GM19240 (cell line): Measurements from ENCODE around the gene DHRS4L2.
"Not testable (repeated sequence)": the region's sequence is repeated elsewhere in the genome, so short reads cannot be mapped to it uniquely, and the experiment has no call there.

Experiments used
- DNase-seq: peaks from one replicate; pipeline ENCODE4 v3.0.0; 2011; ENCODE audit warnings: low spot score; ENCODE audit not compliant: insufficient read length

Gene DHRS4L2

DNA sequence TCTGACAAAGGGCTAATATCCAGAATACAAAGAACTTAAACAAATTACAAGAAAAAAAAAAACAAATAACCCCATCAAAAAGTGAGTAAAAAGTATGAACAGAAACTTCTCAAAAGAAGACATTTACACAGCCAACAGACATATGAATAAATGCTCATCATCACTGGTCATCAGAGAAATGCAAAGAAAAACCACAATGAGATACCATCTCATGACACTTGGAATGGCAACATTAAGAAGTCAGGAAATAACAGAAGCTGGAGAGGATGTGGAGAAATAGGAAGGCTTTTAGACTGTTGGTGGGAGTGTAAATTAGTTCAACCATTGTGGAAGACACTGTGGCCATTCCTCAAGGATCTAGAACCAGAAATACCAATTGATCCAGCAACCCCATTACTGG, 30.2 kb downstream of the DHRS4L2 start:
- DNase-seq: not testable (repeated sequence)

- not testable (repeated sequence) for DNase-seq
Observed at GRCh38 chr14:24019944-24020343, 31.2 kb downstream of the DHRS4L2 start.

DNA sequence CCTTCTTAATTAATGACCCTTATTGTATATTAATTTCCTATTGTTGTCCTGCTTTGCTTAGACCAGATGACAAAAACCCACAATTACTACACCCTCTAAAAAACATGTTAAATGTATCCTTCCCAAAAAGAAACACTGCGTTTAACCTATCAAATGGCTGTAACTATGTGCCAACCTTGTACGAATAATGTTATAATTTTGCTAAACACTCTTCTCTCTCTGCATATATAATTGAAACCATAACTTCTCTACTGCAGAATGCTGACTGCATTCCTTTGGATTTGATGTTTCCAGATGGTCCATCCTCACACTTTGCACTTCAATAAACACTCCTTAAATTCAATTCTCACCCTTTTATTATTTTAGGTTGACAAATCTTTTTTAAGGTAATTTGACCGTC, 31.8 kb downstream of the DHRS4L2 start:
- DNase-seq: not testable (repeated sequence)

DNA sequence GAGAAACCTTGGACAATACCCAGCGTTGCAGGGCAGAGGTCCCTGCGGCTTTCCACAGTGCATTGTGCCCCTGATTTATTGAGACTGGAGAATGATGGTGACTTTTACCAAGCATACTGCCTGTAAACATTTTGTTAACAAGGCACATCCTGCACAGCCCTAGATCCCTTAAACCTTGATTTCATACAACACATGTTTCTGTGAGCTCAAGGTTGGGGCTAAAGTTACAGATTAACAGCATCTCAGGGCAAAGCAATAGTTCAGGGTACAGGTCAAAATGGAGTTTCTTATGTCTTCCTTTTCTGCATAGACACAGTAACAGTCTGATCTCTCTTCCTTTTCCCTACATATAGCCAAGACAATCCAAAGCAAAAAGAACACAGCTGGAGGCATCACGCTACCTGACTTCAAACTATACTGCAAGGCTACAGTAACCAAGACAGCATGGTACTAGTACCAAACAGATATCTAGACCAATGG, 36.2 kb downstream of the DHRS4L2 start:
- DNase-seq: not testable (repeated sequence)

- not testable (repeated sequence) for DNase-seq
Observed at GRCh38 chr14:24029687-24030086, 41.0 kb downstream of the DHRS4L2 start.

- not testable (repeated sequence) for DNase-seq
Observed at GRCh38 chr14:24031331-24031730, 42.6 kb downstream of the DHRS4L2 start.

DNA sequence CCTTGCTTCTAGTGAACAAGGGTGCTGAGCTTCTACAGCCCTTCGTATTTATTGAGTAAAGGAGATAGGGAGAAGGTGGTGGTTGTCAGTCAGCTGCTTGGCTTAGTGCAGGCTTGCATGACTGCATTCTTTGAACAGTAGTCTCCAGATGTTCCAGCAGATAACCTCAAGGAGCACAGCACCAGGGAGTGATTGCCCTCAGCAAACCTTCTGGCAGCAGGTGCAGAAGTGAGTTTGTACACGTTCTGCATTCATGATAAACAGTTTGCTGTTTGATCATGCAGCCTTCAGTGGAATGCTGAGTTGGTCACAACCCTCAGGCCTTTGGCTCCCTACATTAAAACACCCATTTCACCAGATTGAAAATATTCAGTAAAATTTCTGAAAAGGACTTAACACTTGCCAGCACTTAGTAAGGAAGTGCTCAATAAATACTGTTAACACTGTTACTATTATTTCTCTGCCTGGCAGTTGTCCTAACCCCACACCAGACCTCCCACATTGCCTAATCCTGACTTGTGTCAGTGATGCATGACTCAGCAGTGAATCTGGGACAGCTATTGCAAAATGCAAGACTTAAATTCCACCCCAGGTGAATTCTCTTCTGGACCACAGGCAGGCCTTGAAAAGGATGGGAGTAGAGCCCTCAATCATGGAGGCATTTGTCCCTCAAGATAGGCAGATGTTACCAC, 44.1 kb downstream of the DHRS4L2 start:
- no peak for DNase-seq

GRCh38 chr14:24035769-24036168, 47.0 kb downstream of the DHRS4L2 start:
- DNase-seq: not testable (repeated sequence)

GRCh38 chr14:24036169-24036962, 47.6 kb downstream of the DHRS4L2 start:
- no peak for DNase-seq

DNA sequence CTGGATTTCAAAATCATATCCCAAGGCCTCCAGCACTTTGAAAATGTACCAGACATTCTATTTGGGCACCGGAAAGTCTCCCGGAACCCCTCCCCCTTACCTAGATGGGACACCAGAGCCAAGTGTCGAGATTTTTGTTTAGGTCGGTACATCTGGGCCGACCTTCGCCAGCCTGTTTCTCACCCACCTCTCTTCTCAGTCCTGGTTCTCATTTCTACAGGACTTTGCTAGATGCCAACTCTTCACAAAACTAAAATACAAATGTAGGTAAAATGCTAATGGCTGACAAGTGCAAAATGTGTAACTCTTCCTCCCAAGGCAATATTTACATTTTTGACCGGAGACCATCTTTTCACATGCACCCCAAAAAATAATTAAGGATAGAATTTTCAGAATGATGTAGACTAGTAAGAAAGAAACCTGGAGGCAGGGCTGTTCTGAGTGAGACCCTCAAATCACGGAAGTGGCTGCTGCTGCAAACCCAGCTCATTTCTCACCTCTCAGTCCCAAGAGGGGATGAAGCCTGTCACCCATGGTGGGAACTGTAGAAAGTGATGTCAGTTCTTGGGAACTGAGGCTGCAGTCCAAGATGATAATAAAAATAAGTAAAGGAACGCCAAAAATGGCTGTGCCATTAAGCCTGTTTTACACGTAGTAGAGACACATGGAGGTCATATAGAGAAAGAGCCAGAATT, 48.4 kb downstream of the DHRS4L2 start:
- not testable (repeated sequence) for DNase-seq

DNA sequence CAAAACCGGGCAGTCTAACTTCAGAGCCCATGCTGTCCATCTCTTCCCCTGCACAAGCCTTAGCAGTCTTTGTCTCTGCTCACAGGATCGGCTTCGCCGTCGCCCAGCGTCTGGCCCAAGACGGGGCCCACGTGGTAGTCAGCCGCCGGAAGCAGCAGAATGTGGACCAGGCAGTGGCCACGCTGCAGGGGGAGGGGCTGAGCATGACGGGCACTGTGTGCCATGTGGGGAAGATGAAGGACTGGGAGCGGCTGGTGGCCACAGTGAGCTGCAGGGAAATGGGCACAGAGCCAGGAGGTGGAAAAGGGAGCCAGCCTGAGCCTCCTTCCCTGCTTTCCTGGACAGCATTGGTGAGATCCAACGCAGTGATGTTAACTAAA, 48.9 kb downstream of the DHRS4L2 start:
- DNase-seq: no peak

DNA sequence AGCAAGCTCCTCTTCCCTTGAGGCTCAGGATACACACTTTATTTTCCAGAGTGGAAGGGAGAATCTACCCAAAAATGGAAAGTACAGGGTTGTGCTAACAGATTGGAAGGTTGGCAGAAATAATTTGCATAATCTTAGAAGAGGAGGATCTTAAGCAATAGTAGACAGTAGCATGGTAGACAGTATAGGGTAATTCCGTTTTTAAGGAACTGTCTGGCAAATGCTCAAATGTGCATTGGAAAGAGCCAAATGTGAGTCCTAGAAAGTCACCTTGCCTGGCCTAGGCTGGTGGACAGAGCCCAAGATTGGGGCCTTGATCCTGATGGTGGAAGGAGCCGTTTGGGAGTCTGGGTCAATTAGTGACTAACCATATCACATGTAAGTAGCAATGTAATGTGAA, 50.0 kb downstream of the DHRS4L2 start:
- no peak for DNase-seq

GRCh38 chr14:24040692-24041091, 52.0 kb downstream of the DHRS4L2 start:
- DNase-seq: no peak

- no peak for DNase-seq
Observed at GRCh38 chr14:24042746-24043145, 54.0 kb downstream of the DHRS4L2 start.

DNA sequence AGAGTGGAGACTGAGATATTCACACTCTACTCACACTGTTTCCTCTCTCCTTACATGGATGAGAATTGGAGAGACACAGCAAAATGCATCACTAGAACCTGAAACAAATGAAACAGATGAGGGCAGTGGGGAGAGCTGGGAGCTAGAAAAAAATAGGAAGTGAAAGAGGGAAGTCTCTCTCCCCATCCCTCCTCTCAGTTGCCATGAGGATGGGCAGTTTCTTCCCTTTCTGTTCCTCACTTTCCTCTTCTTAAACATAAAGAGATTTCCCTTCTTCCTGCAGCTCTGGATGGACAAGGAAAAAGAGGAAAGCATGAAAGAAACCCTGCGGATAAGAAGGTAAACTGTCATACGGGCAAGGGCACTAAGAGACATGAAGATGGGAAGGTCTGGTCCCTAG, 60.3 kb downstream of the DHRS4L2 start:
- DNase-seq: not testable (repeated sequence)

- not testable (repeated sequence) for DNase-seq
Observed at GRCh38 chr14:24050753-24051152, 62.0 kb downstream of the DHRS4L2 start.

DNA sequence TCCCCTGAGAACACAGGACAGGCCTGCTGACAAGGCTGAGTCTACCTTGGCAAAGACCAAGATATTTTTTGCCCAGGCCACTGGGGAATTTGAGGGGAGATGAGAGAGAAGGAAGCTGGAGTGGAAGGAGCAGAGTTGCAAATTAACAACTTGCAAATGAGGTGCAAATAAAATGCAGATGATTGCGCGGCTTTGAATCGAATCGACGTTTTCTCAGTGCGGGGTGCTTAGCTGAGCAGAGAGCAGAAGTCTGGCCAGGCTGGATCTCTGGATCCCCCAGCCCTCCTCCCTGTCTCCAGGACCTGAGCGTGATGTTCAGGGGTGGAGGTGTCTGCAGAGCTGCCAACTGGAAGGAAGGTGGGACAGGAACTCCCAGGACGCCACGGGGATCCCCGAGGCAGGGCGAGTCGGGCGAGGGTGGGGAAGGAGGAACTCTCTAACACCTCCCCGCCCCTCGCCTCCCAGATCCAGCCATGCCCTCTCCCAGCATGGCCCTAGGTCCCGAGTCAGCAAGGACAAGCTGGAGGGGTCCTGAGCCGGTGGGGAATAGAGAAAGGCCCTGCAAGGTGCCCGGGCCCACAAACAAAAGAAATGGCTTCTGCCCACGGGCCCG, 62.6 kb downstream of the DHRS4L2 start:
- DNase-seq: no peak

- DNase-seq: peak; percentile 53
Observed at GRCh38 chr14:24051789-24052655, 63.3 kb downstream of the DHRS4L2 start, which contains the start of gene CARMIL3. Gene CARMIL3, plus strand, starts transcription at chr14:24052009. Its CDS starts 145 bp downstream, at chr14:24052154.

- DNase-seq: no peak
Observed at GRCh38 chr14:24052656-24053547, 64.2 kb downstream of the DHRS4L2 start.
